ENCODE results near the gene ZNF836. TPM values are rescaled to one million over a fixed set of nuclear protein-coding genes. Genes with fewer than 3 reads are reported as not detected.

ZNF836 gene
- total and polyA plus RNA-seq, 2 experiments from 2014 or later = 2.9 to 9.4 TPM

GRCh38 chr19:52141203-52141602, 30.2 kb downstream of the ZNF836 start:
- Histone ChIP-seq H3K4me1 (ENCODE audit: insufficient read depth) (peaks cover 7% of the 10 kb centered on the region), H3K4me2 (no peak overlapping the region), H3K9me2 (replicated peaks; ENCODE audit: insufficient read depth) (no peaks in the 10 kb centered on the region), H3K27ac (no peak overlapping the region), H3K4me3 (no peak overlapping the region), H2AFZ (no peak overlapping the region), H3K9me3 (ENCODE audit: low read depth) (peaks cover 11% of the 10 kb centered on the region), H4K20me1 (ENCODE audit: insufficient read depth, poor library complexity, severe bottlenecking) (no peaks in the 10 kb centered on the region), H3K79me2 (peaks cover 25% of the 10 kb centered on the region), H3K36me3 (replicated peaks; ENCODE audit: insufficient read depth, low read depth) (peaks cover 4% of the 10 kb centered on the region), H3K27me3 (no peaks in the 10 kb centered on the region)
- WGBS (ENCODE audit: low lambda C conversion rate, missing lambda C conversion rate) = 94% methylated on average over 2 of the region's 2 CpGs
- TF ChIP-seq EZH2phosphoT487 (IDR thresholded peaks at IDR 0.05; ENCODE audit: low read depth, severe bottlenecking, unreplicated experiment) = no peak
- no peak for TF ChIP-seq EZH2 (IDR thresholded peaks at IDR 0.05; ENCODE audit: borderline replicate concordance)
- no peak for TF ChIP-seq CTCF (IDR thresholded peaks at IDR 0.05; ENCODE audit: poor library complexity)
- no peak for DNase-seq (ENCODE audit: low spot score)

- Histone ChIP-seq H3K4me1 (ENCODE audit: insufficient read depth) (peaks cover 7% of the 10 kb centered on the region), H3K4me2 (peak overlapping the region; percentile 72), H3K4me3 (no peak overlapping the region), H3K27ac (peak overlapping the region; percentile 21), H3K9me2 (replicated peaks; ENCODE audit: insufficient read depth) (no peaks in the 10 kb centered on the region), H3K27me3 (no peaks in the 10 kb centered on the region), H4K20me1 (ENCODE audit: insufficient read depth, poor library complexity, severe bottlenecking) (no peaks in the 10 kb centered on the region), H2AFZ (peak overlapping the region; percentile 74), H3K36me3 (replicated peaks; ENCODE audit: insufficient read depth, low read depth) (peaks cover 4% of the 10 kb centered on the region), H3K9me3 (ENCODE audit: low read depth) (peaks cover 16% of the 10 kb centered on the region), H3K79me2 (peaks cover 35% of the 10 kb centered on the region)
- WGBS (ENCODE audit: low lambda C conversion rate, missing lambda C conversion rate) = 48% methylated on average over 13 of the region's 22 CpGs
- DNase-seq (ENCODE audit: low spot score) = no peak
- TF ChIP-seq EZH2phosphoT487 (IDR thresholded peaks at IDR 0.05; ENCODE audit: low read depth, severe bottlenecking, unreplicated experiment) = no peak
- TF ChIP-seq CTCF (IDR thresholded peaks at IDR 0.05; ENCODE audit: poor library complexity) = no peak
- TF ChIP-seq EZH2 (IDR thresholded peaks at IDR 0.05; ENCODE audit: borderline replicate concordance) = no peak
Measured at GRCh38 chr19:52140032-52140710, 31.2 kb downstream of the ZNF836 start.

- Histone ChIP-seq H3K36me3 (replicated peaks; ENCODE audit: insufficient read depth, low read depth) (peaks cover 4% of the 10 kb centered on the region), H3K4me3 (peak within 1 kb of the TSS; percentile 87), H3K9me2 (replicated peaks; ENCODE audit: insufficient read depth) (no peaks in the 10 kb centered on the region), H3K27ac (peak within 1 kb of the TSS; percentile 96), H3K4me1 (ENCODE audit: insufficient read depth) (peaks cover 7% of the 10 kb centered on the region), H3K4me2 (peak within 1 kb of the TSS; percentile 86), H4K20me1 (ENCODE audit: insufficient read depth, poor library complexity, severe bottlenecking) (no peaks in the 10 kb centered on the region), H3K27me3 (no peaks in the 10 kb centered on the region), H3K79me2 (peaks cover 43% of the 10 kb centered on the region), H3K9me3 (ENCODE audit: low read depth) (peaks cover 22% of the 10 kb centered on the region), H2AFZ (peak within 1 kb of the TSS; percentile 83)
- peak; percentile 99 for DNase-seq (ENCODE audit: low spot score)
- WGBS (ENCODE audit: low lambda C conversion rate, missing lambda C conversion rate) = 2% methylated on average over 42 of the region's 49 CpGs
- TF ChIP-seq CTCF (IDR thresholded peaks at IDR 0.05; ENCODE audit: poor library complexity) (peak; percentile 79), EZH2phosphoT487 (IDR thresholded peaks at IDR 0.05; ENCODE audit: low read depth, severe bottlenecking, unreplicated experiment) (no peak)
Measured at GRCh38 chr19:52139252-52140031, 32.0 kb downstream of the ZNF836 start, which contains the start of gene ZNF616. Gene ZNF616, minus strand, starts transcription at chr19:52139938. Its CDS starts 9,426 bp downstream, at chr19:52130512.

Data from hepatocyte (in vitro differentiated cells).